IMR-90 (cell line): Measurements from ENCODE around the gene IFFO2. TPM values are rescaled to one million over a fixed set of nuclear protein-coding genes. Genes with fewer than 3 reads are reported as not detected.

ENCODE experiments used
- ATAC-seq: fragments of 200-7000 bp; cut with Tn5 transposase; 2 replicates; pipeline ENCODE4 v1.9.1; 2020; ENCODE audit warnings: low read depth, mild to moderate bottlenecking, moderate library complexity
- BruUV-seq: library from RNA; stranded (reverse); fragments of 400-500 nt; replicated peaks from 2 replicates; lab custom pipeline; 2021; lab: Mats Ljungman, UMichigan
- CTCF ChIA-PET: fragments of 300-600 bp; formaldehyde crosslinking; extraction: SDS; loops from one replicate; lab custom pipeline; 2021; ENCODE audit warnings: antibody characterized with exemption; lab: Yijun Ruan, JAX
- POLR2A ChIA-PET: fragments of 300-600 bp; sonication (Branson Sonifier 250); formaldehyde crosslinking; loops from one replicate; lab custom pipeline; 2022; ENCODE audit warnings: antibody characterized with exemption; ENCODE audit not compliant: unreplicated experiment; lab: Charles Lee
- DNase-seq: peaks from one replicate; pipeline ENCODE4 v3.0.0; 2013
- H2AFZ ChIP-seq: replicated peaks from 2 replicates; pipeline ENCODE3; 2013; ENCODE audit warnings: low read length, mild to moderate bottlenecking; ENCODE audit not compliant: poor library complexity
- H2AK5ac ChIP-seq: 2 replicates; pipeline ENCODE4 v1.6.1; 2013; ENCODE audit warnings: low read depth, low read length, inconsistent platforms
- H2AK9ac ChIP-seq: replicated peaks from 2 replicates; pipeline ENCODE3; 2013; ENCODE audit warnings: mild to moderate bottlenecking, low read depth, low read length, moderate library complexity; ENCODE audit not compliant: poor library complexity
- H2BK120ac ChIP-seq: 2 replicates; pipeline ENCODE4 v1.6.1; 2013; ENCODE audit warnings: low read depth, low read length, inconsistent platforms
- H2BK15ac ChIP-seq: 3 replicates; pipeline ENCODE4 v1.6.1; 2013; ENCODE audit warnings: low read depth, low read length, inconsistent platforms
- H2BK20ac ChIP-seq: 2 replicates; pipeline ENCODE4 v1.6.1; 2013; ENCODE audit warnings: low read depth, mild to moderate bottlenecking, inconsistent platforms, low read length, moderate library complexity
- H2BK5ac ChIP-seq: 2 replicates; pipeline ENCODE4 v1.6.1; 2013; ENCODE audit warnings: mild to moderate bottlenecking, low read depth, low read length, inconsistent platforms; ENCODE audit not compliant: poor library complexity, severe bottlenecking
- H3K14ac ChIP-seq: replicated peaks from 2 replicates; pipeline ENCODE4 v1.6.1; 2013; ENCODE audit warnings: low read depth, low read length, inconsistent platforms
- H3K18ac ChIP-seq: 2 replicates; pipeline ENCODE4 v1.6.1; 2013; ENCODE audit warnings: low read depth, low read length, control low read depth
- H3K23ac ChIP-seq: 2 replicates; pipeline ENCODE4 v1.6.1; 2013; ENCODE audit warnings: low read depth, low read length, inconsistent platforms
- H3K27ac ChIP-seq: 2 replicates; pipeline ENCODE4 v1.5.1; 2013; ENCODE audit warnings: mild to moderate bottlenecking, control low read depth, low read length; ENCODE audit not compliant: insufficient read depth
- H3K27me3 ChIP-seq: 2 replicates; pipeline ENCODE4 v1.6.1; 2013; ENCODE audit warnings: low read length; ENCODE audit not compliant: control insufficient read depth, insufficient read depth
- H3K36me3 ChIP-seq: 2 replicates; pipeline ENCODE4 v1.6.1; 2013; ENCODE audit warnings: low read length, mixed read lengths; ENCODE audit not compliant: control insufficient read depth, insufficient read depth
- H3K4ac ChIP-seq: 2 replicates; pipeline ENCODE4 v1.6.1; 2013; ENCODE audit warnings: low read depth, low read length, inconsistent platforms
- H3K4me1 ChIP-seq: 2 replicates; pipeline ENCODE4 v1.6.1; 2013; ENCODE audit warnings: low read length, mixed read lengths; ENCODE audit not compliant: control insufficient read depth, insufficient read depth
- H3K4me2 ChIP-seq: 2 replicates; pipeline ENCODE4 v1.6.1; 2013; ENCODE audit warnings: low read depth, mild to moderate bottlenecking, control low read depth, low read length, moderate library complexity
- H3K4me3 ChIP-seq: 2 replicates; pipeline ENCODE4 v1.5.1; 2013; ENCODE audit warnings: low read depth, mild to moderate bottlenecking, control low read depth, low read length, moderate library complexity; ENCODE audit not compliant: insufficient read depth
- H3K56ac ChIP-seq: 2 replicates; pipeline ENCODE4 v1.6.1; 2013; ENCODE audit warnings: low read length, inconsistent platforms; ENCODE audit not compliant: insufficient read depth; ENCODE audit errors: extremely low read depth
- H3K79me1 ChIP-seq, 2 experiments: 2 replicates each; pipeline ENCODE4 v1.6.1; 2013; ENCODE audit warnings: low read length in 2 of 2, inconsistent platforms in 1 of 2, low read depth in 1 of 2
- H3K9ac ChIP-seq: 2 replicates; pipeline ENCODE4 v1.6.1; 2013; ENCODE audit warnings: low read depth, low read length, control low read depth
- H3K9me1 ChIP-seq: 2 replicates; pipeline ENCODE4 v1.6.1; 2013; ENCODE audit warnings: low read length, inconsistent platforms; ENCODE audit not compliant: insufficient read depth
- H3K9me3 ChIP-seq: 2 replicates; pipeline ENCODE4 v1.6.1; 2013; ENCODE audit warnings: low read length; ENCODE audit not compliant: control insufficient read depth, insufficient read depth
- H4K20me1 ChIP-seq: 2 replicates; pipeline ENCODE4 v1.6.1; 2013; ENCODE audit warnings: low read length, inconsistent platforms; ENCODE audit not compliant: insufficient read depth
- H4K5ac ChIP-seq: 2 replicates; pipeline ENCODE4 v1.6.1; 2013; ENCODE audit warnings: mild to moderate bottlenecking, low read depth, low read length, control low read depth
- H4K8ac ChIP-seq, 2 experiments: 2 replicates each; pipeline ENCODE4 v1.6.1; 2013; ENCODE audit warnings: low read depth in 2 of 2, low read length in 2 of 2, control low read depth in 1 of 2, inconsistent platforms in 1 of 2
- H4K91ac ChIP-seq: 2 replicates; pipeline ENCODE4 v1.6.1; 2013; ENCODE audit warnings: low read depth, low read length, inconsistent platforms; ENCODE audit not compliant: insufficient read depth
- FOS ChIP-seq: fragments of 150-350 bp; IDR thresholded peaks from 2 replicates; pipeline ENCODE4 v1.6.1; 2016; ENCODE audit warnings: low read depth, low read length
- RAD21 ChIP-seq: IDR thresholded peaks from 2 replicates; pipeline ENCODE4 v1.6.1; 2012; ENCODE audit warnings: low read length, improper control_type of control experiment
- SMC3 ChIP-seq: fragments of 150-350 bp; IDR thresholded peaks from 2 replicates; pipeline ENCODE4 v1.6.1; 2016; ENCODE audit warnings: low read depth, mild to moderate bottlenecking, antibody characterized with exemption, low read length, moderate library complexity
- WGBS, 2 experiments: methylation state at CpG; one replicate each; pipeline versions ENCODE4 v1.1.5 to v1.1.7; 2013; ENCODE audit warnings: missing lambda C conversion rate in 2 of 2; ENCODE audit not compliant: insufficient read length in 1 of 2; ENCODE audit errors: extremely low coverage in 2 of 2; 5-methylcytosine and 5-hydroxymethylcytosine counted together
- dilution Hi-C: fragments of 300-500 bp; cut with HindIII; formaldehyde crosslinking; loops from one replicate; pipeline ENCODE4 v1.14.3; 2018; ENCODE audit warnings: low sequenced_read_pairs; ENCODE audit not compliant: unreplicated experiment
- in situ Hi-C: fragments of 300-500 bp; cut with MboI; formaldehyde crosslinking; loops from 3 replicates; pipeline ENCODE4 v1.14.3; 2019; ENCODE audit warnings: low sequenced_read_pairs, inconsistent platforms, mixed read lengths
- intact Hi-C: fragments of 100-400 bp; cut with micrococcal nuclease; formaldehyde crosslinking; loops from 2 replicates; pipeline ENCODE4 v1.10.0; 2022
- polyA plus RNA-seq, 3 experiments: library from polyadenylated mRNA; depleted of rRNA; stranded (reverse); fragments of >200 nt; gene quantifications; 2 replicates each; pipeline ENCODE4 v1.2.3, GENCODE V29; 2012; ENCODE audit warnings: low replicate concordance in 1 of 3
- total RNA-seq: library from RNA; depleted of rRNA; stranded (reverse); fragments of >200 nt; gene quantifications from 2 replicates; pipeline ENCODE4 v1.2.3, GENCODE V29; 2012
- TF ChIP-seq, protein P1 (sequence below): conservative IDR thresholded peaks from 2 replicates; pipeline ENCODE4 v1.5.1; 2012; ENCODE audit warnings: mild to moderate bottlenecking, low read depth, low read length, improper control_type of control experiment

Gene IFFO2
- total and polyA plus RNA-seq, 2 of the 4 experiments (the other 2 are of a cell fraction), result 14.5 to 18.2 TPM

DNA sequence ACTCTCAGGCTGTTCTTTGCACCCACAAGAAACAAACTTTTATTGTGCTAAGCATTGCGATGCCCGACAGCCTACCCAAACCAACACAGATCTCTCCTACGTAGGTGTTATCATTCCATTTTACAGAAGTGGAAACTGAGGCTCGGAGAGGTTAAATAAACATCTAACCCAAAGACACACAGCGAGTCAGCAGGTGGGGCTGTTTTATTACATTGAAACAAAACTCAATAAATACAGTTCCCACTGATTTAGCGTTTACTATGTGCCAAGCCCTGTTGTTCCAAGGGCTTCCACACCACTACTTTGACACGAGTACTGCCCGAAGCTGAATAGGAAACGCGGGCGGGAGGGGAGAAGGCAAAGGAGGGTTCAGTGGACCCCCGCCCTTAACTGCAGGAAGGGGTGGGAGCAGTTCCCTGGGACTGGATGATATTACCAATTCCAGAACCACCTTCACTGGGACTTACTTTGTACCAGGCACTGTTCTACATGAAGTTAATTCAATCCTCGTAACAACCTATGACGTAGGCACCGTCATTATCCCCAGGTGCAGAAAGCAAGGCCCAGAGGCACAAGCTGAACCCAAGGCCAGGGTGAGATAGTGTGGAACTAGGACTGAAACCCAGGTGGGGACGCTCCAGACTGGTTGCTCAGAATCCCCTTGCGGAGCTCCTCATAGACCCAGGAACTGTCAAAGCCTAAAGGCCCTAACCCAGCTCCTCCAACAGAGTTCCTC lies 34.8 kb downstream of the IFFO2 start:
- H3K27me3 ChIP-seq, result no peaks in the 10 kb centered on the region
- no CpG with 5 or more reads among the region's 17 CpGs for WGBS, 2 experiments
- CTCF ChIA-PET, result interaction anchor here (0.8 to 2.1 kb wide), 5 partner anchors 9 to 166 kb away, joined by 3 to 9 read pairs (median 4); no protein-coding TSS in a partner anchor
- peaks cover 23 to 83% of the 10 kb centered on the region in 2 experiments; a peak in 3 of 4 replicates for H3K79me1 ChIP-seq
- DNase-seq (no peak), ATAC-seq (no peak)
- H3K14ac ChIP-seq, result peak overlapping the region; percentile 61
- peak overlapping the region; percentile 71 for H2AFZ ChIP-seq
- H3K4me1 ChIP-seq, result peaks cover 32% of the 10 kb centered on the region
- H3K4me2 ChIP-seq, result peak overlapping the region; percentile 11; the same call in 1 of the 2 replicates
- dilution Hi-C loops (no loop called here), in situ Hi-C loops (no loop called here), intact Hi-C loops (no loop called here)
- peaks cover 5% of the 10 kb centered on the region; the same call in 1 of the 2 replicates for H3K36me3 ChIP-seq
- no peak overlapping the region for H3K9ac ChIP-seq
- peak overlapping the region; percentile 65 for H3K4ac ChIP-seq
- H3K56ac ChIP-seq, result no peak overlapping the region
- TF ChIP-seq SMC3 (peak; percentile 23; the same call in 1 of the 2 replicates), FOS (no peak), RAD21 (peak; percentile 32)
- TF ChIP-seq, protein P1, sequence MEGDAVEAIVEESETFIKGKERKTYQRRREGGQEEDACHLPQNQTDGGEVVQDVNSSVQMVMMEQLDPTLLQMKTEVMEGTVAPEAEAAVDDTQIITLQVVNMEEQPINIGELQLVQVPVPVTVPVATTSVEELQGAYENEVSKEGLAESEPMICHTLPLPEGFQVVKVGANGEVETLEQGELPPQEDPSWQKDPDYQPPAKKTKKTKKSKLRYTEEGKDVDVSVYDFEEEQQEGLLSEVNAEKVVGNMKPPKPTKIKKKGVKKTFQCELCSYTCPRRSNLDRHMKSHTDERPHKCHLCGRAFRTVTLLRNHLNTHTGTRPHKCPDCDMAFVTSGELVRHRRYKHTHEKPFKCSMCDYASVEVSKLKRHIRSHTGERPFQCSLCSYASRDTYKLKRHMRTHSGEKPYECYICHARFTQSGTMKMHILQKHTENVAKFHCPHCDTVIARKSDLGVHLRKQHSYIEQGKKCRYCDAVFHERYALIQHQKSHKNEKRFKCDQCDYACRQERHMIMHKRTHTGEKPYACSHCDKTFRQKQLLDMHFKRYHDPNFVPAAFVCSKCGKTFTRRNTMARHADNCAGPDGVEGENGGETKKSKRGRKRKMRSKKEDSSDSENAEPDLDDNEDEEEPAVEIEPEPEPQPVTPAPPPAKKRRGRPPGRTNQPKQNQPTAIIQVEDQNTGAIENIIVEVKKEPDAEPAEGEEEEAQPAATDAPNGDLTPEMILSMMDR, result peak; percentile 27
- no peak overlapping the region for H3K18ac ChIP-seq
- H2BK5ac ChIP-seq, result peak overlapping the region; percentile 1
- H2BK20ac ChIP-seq, result peak overlapping the region; percentile 68; the same call in 1 of the 2 replicates
- no peaks in the 10 kb centered on the region for H3K9me3 ChIP-seq
- H3K27ac ChIP-seq, result peak overlapping the region; percentile 10; the same call in 1 of the 2 replicates
- H3K23ac ChIP-seq, result peak overlapping the region; percentile 33; the same call in 1 of the 2 replicates
- peak overlapping the region; percentile 58 for H2BK120ac ChIP-seq
- peak overlapping the region; percentile 12; the same call in 1 of the 2 replicates for H4K91ac ChIP-seq
- no peak overlapping the region for H3K4me3 ChIP-seq
- peak overlapping the region; percentile 65 for H2AK9ac ChIP-seq
- peak overlapping the region; percentile 50; the same call in 1 of the 3 replicates for H2BK15ac ChIP-seq
- H3K9me1 ChIP-seq, result peaks cover 12% of the 10 kb centered on the region; the same call in 1 of the 2 replicates
- peak overlapping the region in 1 of 2 experiments; percentile 58; a peak in 1 of 4 replicates for H4K8ac ChIP-seq
- H2AK5ac ChIP-seq, result peak overlapping the region; percentile 68
- POLR2A ChIA-PET, result interaction anchor here (0.6 kb wide), 1 partner anchor 94 kb away, joined by 8 read pairs; no protein-coding TSS in a partner anchor
- BruUV-seq, result no TSS peak
- H4K20me1 ChIP-seq, result peaks cover 4% of the 10 kb centered on the region; the same call in 1 of the 2 replicates
- H4K5ac ChIP-seq, result no peak overlapping the region
